PC-9 (cell line): Measurements from ENCODE around the gene MPI. TPM values are rescaled to one million over a fixed set of nuclear protein-coding genes. Genes with fewer than 3 reads are reported as not detected.
A peak's percentile ranks its signal among the peaks of the same experiment; 100 is the strongest.

Source experiments
- BruUV-seq: library from RNA; stranded (reverse); fragments of 400-500 nt; replicated peaks from 2 replicates; lab custom pipeline; 2021; lab: Mats Ljungman, UMichigan
- CTCF ChIA-PET: fragments of 300-600 bp; sonication (Branson Sonifier 250); formaldehyde crosslinking; loops from one replicate; lab custom pipeline; 2022; ENCODE audit warnings: antibody characterized with exemption; lab: Charles Lee
- POLR2A ChIA-PET: fragments of 300-600 bp; sonication (Branson Sonifier 250); formaldehyde crosslinking; loops from one replicate; lab custom pipeline; 2022; ENCODE audit warnings: antibody characterized with exemption; ENCODE audit not compliant: unreplicated experiment; lab: Charles Lee
- DNase-seq, 2 experiments: peaks; one replicate each; pipeline versions ENCODE4 v3.0.0 to v3.0.0-alpha.2; 2015 to 2022; ENCODE audit warnings: mixed read lengths in 1 of 2
- H2AFZ ChIP-seq: fragments of 200-600 bp; sonication (generic); 2 replicates; pipeline ENCODE4 v1.8.1; 2017; ENCODE audit warnings: antibody characterized with exemption
- H3F3A ChIP-seq: fragments of 200-600 bp; sonication (generic); 2 replicates; pipeline ENCODE4 v1.8.1; 2017; ENCODE audit warnings: antibody characterized with exemption, mild to moderate bottlenecking, low read depth; ENCODE audit not compliant: insufficient read depth
- H3K27ac ChIP-seq: fragments of 200-600 bp; sonication (generic); 2 replicates; pipeline ENCODE4 v1.6.1; 2016; ENCODE audit warnings: mixed run types
- H3K27me3 ChIP-seq: fragments of 200-600 bp; sonication (generic); 2 replicates; pipeline ENCODE4 v1.6.1; 2016; ENCODE audit warnings: low read depth, mixed run types; ENCODE audit not compliant: insufficient read depth
- H3K36me3 ChIP-seq: fragments of 200-600 bp; sonication (generic); 2 replicates; pipeline ENCODE4 v1.6.1; 2016; ENCODE audit warnings: low read depth, mixed run types
- H3K4me1 ChIP-seq: fragments of 200-600 bp; sonication (generic); replicated peaks from 2 replicates; pipeline ENCODE4 v1.6.1; 2016; ENCODE audit warnings: mixed run types; ENCODE audit not compliant: insufficient read depth
- H3K4me2 ChIP-seq: fragments of 200-600 bp; sonication (generic); 2 replicates; pipeline ENCODE4 v1.6.1; 2017; ENCODE audit warnings: mixed run types
- H3K4me3 ChIP-seq: fragments of 200-600 bp; sonication (generic); 2 replicates; pipeline ENCODE4 v1.6.1; 2016; ENCODE audit warnings: mixed run types
- H3K79me2 ChIP-seq: fragments of 200-600 bp; sonication (generic); 2 replicates; pipeline ENCODE4 v1.6.1; 2017; ENCODE audit warnings: low read depth, mixed run types
- H3K9me2 ChIP-seq: fragments of 200-600 bp; sonication (generic); 2 replicates; pipeline ENCODE4 v1.8.1; 2017; ENCODE audit warnings: mild to moderate bottlenecking; ENCODE audit not compliant: insufficient read depth
- H3K9me3 ChIP-seq: fragments of 200-600 bp; sonication (generic); 2 replicates; pipeline ENCODE4 v1.8.1; 2016; ENCODE audit warnings: low read depth; ENCODE audit not compliant: insufficient read depth
- H4K20me1 ChIP-seq: fragments of 200-600 bp; sonication (generic); 2 replicates; pipeline ENCODE4 v1.8.1; 2017; ENCODE audit not compliant: insufficient read depth
- EZH2 ChIP-seq: fragments of 200-600 bp; sonication (generic); IDR thresholded peaks from 2 replicates; pipeline ENCODE4 v1.8.0; 2017; ENCODE audit warnings: antibody characterized with exemption, low read depth
- intact Hi-C: fragments of 100-400 bp; cut with micrococcal nuclease; formaldehyde crosslinking; loops from one replicate; pipeline ENCODE4 v1.10.0; 2022; ENCODE audit not compliant: unreplicated experiment
- total RNA-seq: library from RNA; stranded (reverse); gene quantifications from 2 replicates; pipeline ENCODE4 v1.2.3, GENCODE V29; 2021
- TF ChIP-seq, protein P1 (sequence below): fragments of 200-600 bp; sonication (generic); conservative IDR thresholded peaks from 2 replicates; pipeline ENCODE4 v1.6.1; 2017; ENCODE audit warnings: mixed run types, antibody characterized with exemption, mild to moderate bottlenecking, moderate library complexity

MPI gene
- total RNA-seq, 1 experiment from 2014 or later, result 22.5 TPM

- POLR2A ChIA-PET, result no interaction called here
- Histone ChIP-seq H3K9me3 (no peaks in the 10 kb centered on the region), H3K4me1 (peaks cover 21% of the 10 kb centered on the region), H3K79me2 (peaks cover 20% of the 10 kb centered on the region), H3K4me2 (no peak overlapping the region; the same call in 1 of the 2 replicates), H2AFZ (no peak overlapping the region), H3F3A (peaks cover 18% of the 10 kb centered on the region; the same call in 1 of the 2 replicates), H3K36me3 (0 out of 2 replicates have a peak, but pooled peaks cover under 1% of the 10 kb centered on the region), H3K27me3 (no peaks in the 10 kb centered on the region), H4K20me1 (peaks cover 25% of the 10 kb centered on the region; the same call in 1 of the 2 replicates), H3K27ac (peak overlapping the region; percentile 49), H3K4me3 (no peak overlapping the region), H3K9me2 (no peaks in the 10 kb centered on the region)
- no peak for DNase-seq
- intact Hi-C loops, result loop anchor here (5.0 kb wide), 1 partner anchor 39 kb away; no protein-coding TSS in a partner anchor
- CTCF ChIA-PET, result interaction anchor here (0.6 kb wide), 1 partner anchor 67 kb away, joined by 3 read pairs; no protein-coding TSS in a partner anchor
- TF ChIP-seq EZH2, result no peak
- TF ChIP-seq, protein P1, sequence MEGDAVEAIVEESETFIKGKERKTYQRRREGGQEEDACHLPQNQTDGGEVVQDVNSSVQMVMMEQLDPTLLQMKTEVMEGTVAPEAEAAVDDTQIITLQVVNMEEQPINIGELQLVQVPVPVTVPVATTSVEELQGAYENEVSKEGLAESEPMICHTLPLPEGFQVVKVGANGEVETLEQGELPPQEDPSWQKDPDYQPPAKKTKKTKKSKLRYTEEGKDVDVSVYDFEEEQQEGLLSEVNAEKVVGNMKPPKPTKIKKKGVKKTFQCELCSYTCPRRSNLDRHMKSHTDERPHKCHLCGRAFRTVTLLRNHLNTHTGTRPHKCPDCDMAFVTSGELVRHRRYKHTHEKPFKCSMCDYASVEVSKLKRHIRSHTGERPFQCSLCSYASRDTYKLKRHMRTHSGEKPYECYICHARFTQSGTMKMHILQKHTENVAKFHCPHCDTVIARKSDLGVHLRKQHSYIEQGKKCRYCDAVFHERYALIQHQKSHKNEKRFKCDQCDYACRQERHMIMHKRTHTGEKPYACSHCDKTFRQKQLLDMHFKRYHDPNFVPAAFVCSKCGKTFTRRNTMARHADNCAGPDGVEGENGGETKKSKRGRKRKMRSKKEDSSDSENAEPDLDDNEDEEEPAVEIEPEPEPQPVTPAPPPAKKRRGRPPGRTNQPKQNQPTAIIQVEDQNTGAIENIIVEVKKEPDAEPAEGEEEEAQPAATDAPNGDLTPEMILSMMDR, result no peak
- no TSS peak for BruUV-seq
Observed at GRCh38 chr15:74858369-74858740, 31.5 kb upstream of the MPI start.

- BruUV-seq, result no TSS peak
- H2AFZ ChIP-seq, result no peak overlapping the region
- no peak for TF ChIP-seq EZH2
- TF ChIP-seq, protein P1, result no peak
- H3F3A ChIP-seq, result peaks cover 20% of the 10 kb centered on the region
- no peaks in the 10 kb centered on the region for H3K9me2 ChIP-seq
- H3K27ac ChIP-seq, result no peak overlapping the region
- H3K27me3 ChIP-seq, result no peaks in the 10 kb centered on the region
- no peak for DNase-seq
- H3K9me3 ChIP-seq, result no peaks in the 10 kb centered on the region
- POLR2A ChIA-PET, result interaction anchor here (0.6 to 0.7 kb wide), 2 partner anchors 27 to 445 kb away, joined by 4 to 12 read pairs; no protein-coding TSS in a partner anchor
- no peak overlapping the region for H3K4me2 ChIP-seq
- no peaks in the 10 kb centered on the region for H3K36me3 ChIP-seq
- H3K79me2 ChIP-seq, result peaks cover 52% of the 10 kb centered on the region
- H3K4me1 ChIP-seq, result peaks cover 42% of the 10 kb centered on the region
- intact Hi-C loops, result no loop called here
- CTCF ChIA-PET, result interaction anchor here (0.5 to 0.6 kb wide), 2 partner anchors 8 to 29 kb away, joined by 4 to 6 read pairs; no protein-coding TSS in a partner anchor
- H4K20me1 ChIP-seq, result peaks cover 28% of the 10 kb centered on the region; the same call in 1 of the 2 replicates
- no peak overlapping the region for H3K4me3 ChIP-seq
Observed at GRCh38 chr15:74863239-74864056, 26.4 kb upstream of the MPI start.

- no peaks in the 10 kb centered on the region for H3K9me3 ChIP-seq
- no peaks in the 10 kb centered on the region for H3K9me2 ChIP-seq
- peaks cover 57% of the 10 kb centered on the region for H3K79me2 ChIP-seq
- TF ChIP-seq EZH2, result no peak
- H4K20me1 ChIP-seq, result peaks cover 34% of the 10 kb centered on the region; the same call in 1 of the 2 replicates
- H3K4me2 ChIP-seq, result no peak overlapping the region
- no peak overlapping the region for H3K27ac ChIP-seq
- no TSS peak for BruUV-seq
- H3K4me1 ChIP-seq, result peaks cover 49% of the 10 kb centered on the region
- H3F3A ChIP-seq, result peaks cover 22% of the 10 kb centered on the region
- ChIA-PET CTCF (interaction anchor here (0.5 kb wide), 1 partner anchor 9 kb away, joined by 4 read pairs; no protein-coding TSS in a partner anchor), POLR2A (interaction anchor here (0.6 kb wide), 1 partner anchor 26 kb away, joined by 4 read pairs; no protein-coding TSS in a partner anchor)
- no peak overlapping the region for H2AFZ ChIP-seq
- intact Hi-C loops, result no loop called here
- H3K4me3 ChIP-seq, result no peak overlapping the region
- no peak for DNase-seq
- H3K36me3 ChIP-seq, result no peaks in the 10 kb centered on the region
- no peaks in the 10 kb centered on the region for H3K27me3 ChIP-seq
Observed at GRCh38 chr15:74864296-74864695, 25.5 kb upstream of the MPI start.
